DOHH2 (cell line): ENCODE data around the gene AGR2.

Experiments
- H3F3A ChIP-seq: fragments of 200-600 bp; sonication (generic), shearing (Covaris generic); 2 replicates; pipeline ENCODE4 v1.6.0; 2016; ENCODE audit warnings: antibody characterized with exemption, mild to moderate bottlenecking; ENCODE audit not compliant: control insufficient read depth, insufficient read depth
- H3K27ac ChIP-seq: fragments of 200-600 bp; sonication (generic); 2 replicates; pipeline ENCODE4 v1.5.1; 2014; ENCODE audit warnings: low read depth, mild to moderate bottlenecking, low read length, moderate library complexity
- H3K27me3 ChIP-seq: fragments of 200-600 bp; sonication (generic); 2 replicates; pipeline ENCODE4 v1.6.1; 2014; ENCODE audit warnings: mild to moderate bottlenecking, low read length, mixed read lengths; ENCODE audit not compliant: control insufficient read depth
- H3K36me3 ChIP-seq: fragments of 200-600 bp; sonication (generic); 2 replicates; pipeline ENCODE4 v1.6.1; 2014; ENCODE audit warnings: mild to moderate bottlenecking, low read length, moderate library complexity, mixed read lengths; ENCODE audit not compliant: control insufficient read depth
- H3K4me1 ChIP-seq: fragments of 200-600 bp; sonication (generic); 2 replicates; pipeline ENCODE4 v1.6.1; 2014; ENCODE audit warnings: mild to moderate bottlenecking, low read length, mixed read lengths; ENCODE audit not compliant: control insufficient read depth
- H3K4me2 ChIP-seq: fragments of 200-600 bp; sonication (generic); 2 replicates; pipeline ENCODE4 v1.6.0; 2014; ENCODE audit warnings: mild to moderate bottlenecking, low read length, moderate library complexity
- H3K4me3 ChIP-seq: fragments of 200-600 bp; sonication (generic); 2 replicates; pipeline ENCODE4 v1.5.1; 2014; ENCODE audit warnings: mild to moderate bottlenecking, low read length, mixed read lengths
- H3K79me2 ChIP-seq: fragments of 200-600 bp; sonication (generic); 2 replicates; pipeline ENCODE4 v1.6.1; 2014; ENCODE audit warnings: mild to moderate bottlenecking, low read length, mixed read lengths; ENCODE audit not compliant: control insufficient read depth
- H3K9me2 ChIP-seq: fragments of 200-600 bp; sonication (generic); replicated peaks from 2 replicates; pipeline ENCODE4 v1.6.1; 2014; ENCODE audit warnings: mild to moderate bottlenecking, low read length, mixed read lengths; ENCODE audit not compliant: control insufficient read depth
- H3K9me3 ChIP-seq: fragments of 200-600 bp; sonication (generic); 2 replicates; pipeline ENCODE4 v1.6.1; 2014; ENCODE audit warnings: antibody characterized with exemption, low read length, mixed read lengths; ENCODE audit not compliant: control insufficient read depth, insufficient read depth
- H4K20me1 ChIP-seq: fragments of 200-600 bp; sonication (generic); 2 replicates; pipeline ENCODE4 v1.6.0; 2014; ENCODE audit warnings: low read depth, mild to moderate bottlenecking, antibody characterized with exemption, low read length, moderate library complexity; ENCODE audit not compliant: control insufficient read depth, insufficient read depth
- EZH2phosphoT487 ChIP-seq: fragments of 200-600 bp; sonication (generic); IDR thresholded peaks from 2 replicates; pipeline ENCODE4 v1.6.1; 2017; ENCODE audit warnings: borderline replicate concordance, mild to moderate bottlenecking, antibody characterized with exemption, low read length, moderate library complexity, mixed read lengths
- TF ChIP-seq, protein P1 (sequence below): fragments of 200-600 bp; sonication (generic); IDR thresholded peaks from one replicate; pipeline ENCODE4 v1.5.1; 2014; ENCODE audit warnings: antibody characterized with exemption, mild to moderate bottlenecking, low read depth, low read length; ENCODE audit not compliant: poor library complexity, severe bottlenecking

AGR2 gene

DNA sequence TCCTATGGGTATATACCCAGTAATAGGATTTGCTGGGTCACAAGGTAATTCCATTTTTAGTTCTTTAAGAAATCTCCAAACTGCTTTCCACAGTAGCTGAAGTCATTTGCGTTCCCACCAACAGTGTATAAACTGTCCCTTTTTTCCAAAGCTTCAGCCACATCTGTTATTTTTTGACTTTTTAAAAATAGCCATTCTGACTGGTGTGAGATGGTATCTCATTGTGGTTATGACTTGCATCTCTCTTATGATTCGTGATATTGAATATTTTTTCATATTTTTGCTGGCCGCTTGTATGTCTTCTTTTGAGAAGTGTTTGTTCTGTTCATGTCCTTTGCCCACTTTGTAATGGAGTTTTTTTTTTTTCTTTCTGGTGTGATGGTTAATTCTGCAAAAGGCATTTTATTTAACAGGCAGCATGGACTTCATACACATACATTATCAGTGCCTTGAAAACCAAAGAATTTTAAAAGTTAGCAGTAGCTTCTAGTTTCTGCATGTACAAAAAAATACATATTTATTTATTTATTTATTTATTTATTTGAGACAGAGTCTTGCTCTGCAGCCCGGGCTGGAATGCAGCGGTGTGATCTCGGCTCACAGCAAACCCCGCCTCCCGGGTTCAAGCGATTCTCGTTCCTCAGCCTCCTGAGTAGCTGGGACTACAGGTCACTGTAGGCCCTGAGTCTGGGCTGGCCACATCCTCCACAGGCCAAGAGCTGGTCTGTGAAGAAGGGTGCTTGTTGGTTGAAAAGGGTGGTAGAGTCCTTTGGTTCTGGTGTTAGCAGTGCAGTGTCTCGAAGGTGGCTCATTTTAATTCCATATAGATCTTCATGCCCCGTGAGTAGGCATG lies 44.7 kb upstream of the AGR2 start:
- H3K27me3 ChIP-seq: peaks cover 27% of the 10 kb centered on the region
- H3K27ac ChIP-seq: no peak overlapping the region
- TF ChIP-seq EZH2phosphoT487: no peak
- TF ChIP-seq, protein P1, sequence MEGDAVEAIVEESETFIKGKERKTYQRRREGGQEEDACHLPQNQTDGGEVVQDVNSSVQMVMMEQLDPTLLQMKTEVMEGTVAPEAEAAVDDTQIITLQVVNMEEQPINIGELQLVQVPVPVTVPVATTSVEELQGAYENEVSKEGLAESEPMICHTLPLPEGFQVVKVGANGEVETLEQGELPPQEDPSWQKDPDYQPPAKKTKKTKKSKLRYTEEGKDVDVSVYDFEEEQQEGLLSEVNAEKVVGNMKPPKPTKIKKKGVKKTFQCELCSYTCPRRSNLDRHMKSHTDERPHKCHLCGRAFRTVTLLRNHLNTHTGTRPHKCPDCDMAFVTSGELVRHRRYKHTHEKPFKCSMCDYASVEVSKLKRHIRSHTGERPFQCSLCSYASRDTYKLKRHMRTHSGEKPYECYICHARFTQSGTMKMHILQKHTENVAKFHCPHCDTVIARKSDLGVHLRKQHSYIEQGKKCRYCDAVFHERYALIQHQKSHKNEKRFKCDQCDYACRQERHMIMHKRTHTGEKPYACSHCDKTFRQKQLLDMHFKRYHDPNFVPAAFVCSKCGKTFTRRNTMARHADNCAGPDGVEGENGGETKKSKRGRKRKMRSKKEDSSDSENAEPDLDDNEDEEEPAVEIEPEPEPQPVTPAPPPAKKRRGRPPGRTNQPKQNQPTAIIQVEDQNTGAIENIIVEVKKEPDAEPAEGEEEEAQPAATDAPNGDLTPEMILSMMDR: no peak
- H3K9me2 ChIP-seq: no peaks in the 10 kb centered on the region
- H3K4me3 ChIP-seq: no peak overlapping the region
- peaks cover 12% of the 10 kb centered on the region for H3K4me1 ChIP-seq
- H3K4me2 ChIP-seq: no peak overlapping the region
- no peaks in the 10 kb centered on the region for H3K79me2 ChIP-seq
- no peaks in the 10 kb centered on the region for H4K20me1 ChIP-seq
- no peaks in the 10 kb centered on the region for H3F3A ChIP-seq
- no peaks in the 10 kb centered on the region for H3K36me3 ChIP-seq
- no peaks in the 10 kb centered on the region for H3K9me3 ChIP-seq

DNA sequence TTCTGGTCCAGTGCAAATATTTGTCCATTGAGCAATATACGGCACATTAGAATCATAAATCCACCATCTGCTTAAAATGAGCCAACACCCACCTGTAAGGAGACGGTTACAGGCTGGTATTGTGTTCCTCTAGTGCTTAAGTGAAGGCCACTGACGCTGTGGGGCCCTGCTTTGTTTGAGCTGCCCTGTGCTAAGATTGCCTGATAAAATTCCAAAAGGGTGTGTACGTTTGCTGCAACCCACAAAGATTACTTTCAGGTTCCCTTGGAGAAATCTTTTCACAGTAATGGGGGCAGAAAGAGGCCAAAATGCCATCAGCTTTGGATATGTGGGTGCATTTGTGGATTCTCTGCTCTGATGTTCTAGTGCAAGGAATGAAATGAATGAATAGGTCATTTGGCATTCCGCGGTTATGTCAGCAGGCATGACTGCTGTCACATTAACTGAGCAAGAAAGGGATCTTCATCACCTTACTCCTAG lies 42.6 kb upstream of the AGR2 start:
- peaks cover 27% of the 10 kb centered on the region for H3K27me3 ChIP-seq
- H3K27ac ChIP-seq: no peak overlapping the region
- H3K36me3 ChIP-seq: no peaks in the 10 kb centered on the region
- no peak overlapping the region for H3K4me2 ChIP-seq
- H3F3A ChIP-seq: no peaks in the 10 kb centered on the region
- no peaks in the 10 kb centered on the region for H4K20me1 ChIP-seq
- H3K9me2 ChIP-seq: no peaks in the 10 kb centered on the region
- peaks cover 12% of the 10 kb centered on the region for H3K4me1 ChIP-seq
- TF ChIP-seq, protein P1: no peak
- TF ChIP-seq EZH2phosphoT487: no peak
- H3K4me3 ChIP-seq: no peak overlapping the region
- H3K79me2 ChIP-seq: no peaks in the 10 kb centered on the region
- H3K9me3 ChIP-seq: no peaks in the 10 kb centered on the region

DNA sequence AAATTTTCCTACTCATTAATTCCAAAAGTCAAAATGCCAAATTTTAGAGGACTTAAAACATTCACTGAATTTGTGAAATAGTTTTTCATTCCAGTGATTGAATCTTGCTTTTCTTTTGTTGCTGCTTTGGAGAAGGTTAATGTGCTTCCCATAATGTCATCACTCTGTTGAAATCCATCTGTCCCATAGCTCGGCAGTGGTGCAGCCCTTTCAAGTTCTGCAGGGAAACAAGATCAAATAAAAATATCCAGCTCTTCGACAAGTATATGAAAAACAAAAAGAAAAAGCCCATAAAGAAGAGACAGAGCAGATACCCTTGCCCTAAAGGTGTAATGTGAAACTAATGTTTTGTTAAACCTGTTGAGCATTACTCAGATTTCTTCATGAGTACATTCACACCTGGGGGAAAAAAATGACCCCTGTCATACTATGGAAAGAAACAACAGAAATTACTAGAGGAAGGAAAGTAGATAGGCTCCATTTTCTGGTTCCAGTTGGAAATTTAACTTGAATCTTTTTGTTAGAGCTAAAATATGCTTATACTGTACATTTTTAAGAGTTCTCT lies 41.9 kb upstream of the AGR2 start:
- peaks cover 27% of the 10 kb centered on the region for H3K27me3 ChIP-seq
- no peak for TF ChIP-seq EZH2phosphoT487
- TF ChIP-seq, protein P1: no peak
- no peak overlapping the region for H3K4me3 ChIP-seq
- H3F3A ChIP-seq: no peaks in the 10 kb centered on the region
- no peaks in the 10 kb centered on the region for H3K79me2 ChIP-seq
- H4K20me1 ChIP-seq: no peaks in the 10 kb centered on the region
- H3K4me2 ChIP-seq: no peak overlapping the region
- no peaks in the 10 kb centered on the region for H3K9me2 ChIP-seq
- H3K9me3 ChIP-seq: no peaks in the 10 kb centered on the region
- H3K36me3 ChIP-seq: no peaks in the 10 kb centered on the region
- H3K4me1 ChIP-seq: peaks cover 7% of the 10 kb centered on the region
- H3K27ac ChIP-seq: no peak overlapping the region
